PFSK-1 (cell line): ENCODE measurements around the gene MARK3.

ENCODE experiments used
- POLR2AphosphoS5 ChIP-seq: IDR thresholded peaks from 2 replicates; pipeline ENCODE4 v1.6.1; 2012; ENCODE audit warnings: low read depth, mild to moderate bottlenecking, control low read depth, low read length, moderate library complexity
- REST ChIP-seq, 2 experiments: IDR thresholded peaks; 2 replicates each; pipeline versions ENCODE4 v1.6.1 to v1.8.0; 2011 to 2012; ENCODE audit warnings: low read depth in 2 of 2, low read length in 2 of 2, control low read depth in 1 of 2, inconsistent platforms in 1 of 2, mild to moderate bottlenecking in 1 of 2, moderate library complexity in 1 of 2; ENCODE audit not compliant: insufficient read depth in 1 of 2
- SIN3A ChIP-seq: IDR thresholded peaks from 2 replicates; pipeline ENCODE4 v1.6.1; 2012; ENCODE audit warnings: mild to moderate bottlenecking, low read length, moderate library complexity, borderline replicate concordance; ENCODE audit not compliant: insufficient read depth
- TAF1 ChIP-seq: IDR thresholded peaks from 2 replicates; pipeline ENCODE4 v1.6.1; 2012; ENCODE audit warnings: low read length, control low read depth, borderline replicate concordance; ENCODE audit not compliant: insufficient read depth

- TF ChIP-seq POLR2AphosphoS5 (no peak), SIN3A (peak; percentile 33; the same call in 1 of the 2 replicates), REST (IDR thresholded peaks at IDR 0.05; ENCODE audit: insufficient read depth in 1 of 2, low read depth in 2 of 2, low read length in 2 of 2) (peak; percentile 93 to 94), TAF1 (no peak)
Measured at GRCh38 chr14:103530390-103530789, 145.2 kb downstream of the MARK3 start.
